GM19328 (cell line): ENCODE results near the gene PPIA.
"Not testable (repeated sequence)": the region's sequence is repeated elsewhere in the genome, so short reads cannot be mapped to it uniquely, and the experiment has no call there.

ENCODE experiments used
- ATAC-seq: cut with Tn5 transposase; IDR thresholded peaks from one replicate; pipeline ENCODE4 v1.9.1; 2021; ENCODE audit warnings: mild to moderate bottlenecking, moderate library complexity; ENCODE audit not compliant: unreplicated experiment

The PPIA gene

GRCh38 chr7:44762726-44763522, 33.6 kb upstream of the PPIA start:
- ATAC-seq, result no peak

DNA sequence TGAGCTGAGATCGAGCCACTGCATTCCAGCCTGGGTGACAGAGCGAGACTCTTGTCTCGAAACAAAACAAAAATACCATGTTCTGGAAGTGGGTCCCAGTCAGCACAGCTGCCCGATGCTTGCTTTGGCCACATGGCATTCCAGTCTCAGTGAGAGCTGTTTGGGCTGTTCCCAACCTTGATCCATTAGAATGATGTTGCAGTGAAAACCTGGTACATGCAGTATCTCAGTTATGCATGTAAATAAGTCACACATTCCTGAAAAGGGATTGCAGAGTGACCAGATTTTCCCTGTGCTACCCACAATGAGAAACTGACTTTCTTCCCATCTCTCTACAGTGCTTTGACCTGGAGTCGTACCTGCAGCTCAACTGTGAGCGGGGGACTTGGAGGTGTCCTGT, 32.4 kb upstream of the PPIA start:
- no peak for ATAC-seq

DNA sequence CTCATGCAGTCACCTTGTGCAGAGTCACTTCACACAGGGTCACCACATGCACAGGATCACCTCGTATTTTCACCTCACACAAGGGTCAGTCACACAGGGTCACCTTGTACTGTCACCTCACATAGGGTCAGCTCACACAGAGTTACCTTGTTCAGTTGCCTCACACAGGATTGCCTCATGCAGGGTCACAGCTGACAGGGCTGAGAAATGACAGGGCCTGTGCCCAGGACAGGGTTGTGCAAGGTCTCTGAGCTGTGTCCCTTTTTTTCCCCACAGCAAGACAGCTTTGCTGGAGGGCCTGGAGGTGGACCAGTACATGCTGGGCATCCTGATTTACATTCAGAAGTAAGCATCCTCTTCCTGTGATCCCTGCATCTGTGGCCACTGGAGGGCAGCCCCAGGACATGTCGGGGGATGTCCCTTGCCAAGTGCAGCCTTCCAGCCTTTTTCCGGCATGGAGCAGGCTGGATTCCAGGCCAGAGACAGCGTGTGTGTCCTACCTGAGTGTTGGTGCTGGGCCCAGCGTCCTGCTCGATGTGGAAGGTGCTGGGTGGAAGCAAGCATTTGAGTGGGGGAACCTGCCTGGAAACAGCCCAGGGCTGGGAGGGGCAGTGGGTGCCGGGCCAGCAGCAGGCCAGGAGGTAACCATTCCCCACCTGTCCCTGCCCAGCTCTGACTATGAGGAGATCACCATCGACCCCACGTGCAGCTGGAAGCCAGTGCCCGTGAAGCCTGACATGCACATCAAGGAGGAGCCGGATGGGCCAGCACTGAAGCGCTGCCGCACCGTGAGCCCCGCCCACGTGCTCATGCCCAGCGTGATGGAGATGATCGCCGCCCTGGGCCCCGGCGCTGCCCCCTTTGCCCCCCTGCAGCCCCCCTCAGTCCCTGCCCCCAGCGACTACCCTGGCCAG, 31.6 kb upstream of the PPIA start:
- no peak for ATAC-seq

GRCh38 chr7:44765579-44766415, 30.7 kb upstream of the PPIA start:
- no peak for ATAC-seq

DNA sequence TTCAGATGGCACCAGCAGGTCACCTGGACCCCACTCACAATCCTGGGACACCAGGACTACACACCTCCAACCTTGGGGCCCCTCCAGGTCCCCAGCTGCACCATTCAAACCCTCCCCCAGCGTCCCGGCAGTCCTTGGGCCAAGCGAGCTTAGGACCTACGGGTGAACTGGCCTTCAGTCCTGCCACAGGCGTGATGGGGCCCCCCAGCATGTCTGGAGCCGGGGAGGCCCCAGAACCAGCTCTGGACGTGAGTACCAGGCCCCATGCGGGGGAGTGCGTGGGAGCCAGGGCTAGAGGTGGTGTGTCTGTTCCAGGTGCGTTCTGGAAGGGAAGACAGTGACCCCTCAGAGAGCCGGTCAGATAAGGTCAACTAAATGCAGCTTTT, 30.1 kb upstream of the PPIA start:
- ATAC-seq, result no peak

GRCh38 chr7:44767134-44767911, 29.2 kb upstream of the PPIA start:
- no peak for ATAC-seq

DNA sequence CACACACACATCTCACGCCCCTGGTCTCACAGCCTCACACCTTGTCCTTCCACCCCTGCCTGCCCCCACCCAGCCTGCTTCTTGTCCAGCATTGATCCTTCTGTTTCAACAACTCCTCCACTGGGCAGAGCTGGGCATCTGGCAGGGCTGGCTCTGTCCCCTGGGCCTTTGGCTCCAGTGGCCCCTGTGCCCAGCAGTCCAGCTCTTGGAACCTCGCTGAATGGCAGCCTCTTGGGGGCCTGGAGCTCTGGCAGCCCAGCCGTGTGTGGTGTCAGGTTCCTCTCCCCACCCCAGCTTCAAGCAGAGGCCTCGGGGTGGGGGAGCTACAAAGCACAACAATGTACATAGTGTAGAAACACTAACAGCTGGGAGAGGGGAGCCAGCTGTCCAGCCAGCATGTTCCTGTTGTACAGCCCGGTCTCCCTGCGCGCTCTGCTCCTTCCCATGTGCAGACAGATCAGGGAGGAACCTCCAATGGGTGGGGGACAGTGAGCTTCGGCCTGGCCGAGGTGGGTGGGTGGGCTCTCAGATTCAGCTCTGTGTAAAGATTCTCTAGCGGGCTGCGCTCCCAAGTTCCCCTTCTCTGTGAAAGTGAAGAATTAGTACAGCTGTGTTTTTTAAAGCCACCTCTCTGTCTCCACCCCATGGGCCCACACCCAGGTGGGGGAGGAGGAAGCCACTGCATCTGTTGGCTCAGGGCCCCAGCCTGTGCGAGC, 28.4 kb upstream of the PPIA start:
- no peak for ATAC-seq

- no peak for ATAC-seq
Measured at GRCh38 chr7:44768628-44769371, 27.7 kb upstream of the PPIA start.

DNA sequence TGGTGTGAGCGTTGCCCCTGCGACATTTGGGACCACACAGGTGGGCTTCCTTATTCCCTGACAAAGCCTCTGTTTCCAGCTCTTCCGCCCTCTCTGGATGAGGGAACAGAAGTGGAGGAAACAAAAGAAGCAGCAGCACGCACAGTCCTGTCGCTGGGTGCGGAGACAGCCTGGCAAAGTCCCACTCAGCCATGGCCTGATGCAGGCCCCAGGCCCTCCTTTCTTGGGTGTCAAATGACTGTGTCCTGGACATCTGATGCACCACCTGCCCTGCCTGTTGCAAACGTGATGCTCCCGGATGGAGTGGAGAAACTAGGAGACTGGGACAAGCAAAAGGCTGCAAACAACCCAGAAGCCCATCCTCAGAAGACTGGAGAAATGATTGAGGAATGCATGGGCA, 27.1 kb upstream of the PPIA start:
- ATAC-seq, result no peak

DNA sequence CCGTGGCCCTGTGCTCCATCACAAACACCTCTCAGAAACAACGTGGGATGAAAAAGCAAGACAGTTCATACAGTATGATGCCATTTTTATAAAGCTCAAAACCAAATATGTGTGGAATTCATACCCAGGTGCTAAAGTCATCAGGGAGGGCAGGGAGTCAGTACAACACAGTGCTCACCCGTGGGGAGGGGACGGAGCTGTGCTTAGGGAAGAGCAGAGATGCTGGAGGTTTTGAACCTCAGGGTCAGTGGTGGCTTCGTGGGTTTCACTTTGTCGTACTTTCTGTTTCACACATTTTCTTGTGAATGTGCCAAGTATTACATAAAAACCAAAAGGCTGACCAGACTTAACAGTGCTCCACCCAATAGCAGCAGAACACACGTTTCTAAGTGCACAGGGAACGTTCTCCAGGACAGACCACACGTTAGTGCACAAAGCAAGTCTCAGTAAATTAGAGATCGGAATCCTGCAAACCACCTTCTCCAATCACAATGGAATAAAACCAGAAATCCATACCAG, 26.6 kb upstream of the PPIA start:
- ATAC-seq, result peak; percentile 77

- ATAC-seq, result no peak
Measured at GRCh38 chr7:44771358-44771757, 25.1 kb upstream of the PPIA start.

GRCh38 chr7:44772440-44772839, 24.0 kb upstream of the PPIA start:
- ATAC-seq, result no peak

DNA sequence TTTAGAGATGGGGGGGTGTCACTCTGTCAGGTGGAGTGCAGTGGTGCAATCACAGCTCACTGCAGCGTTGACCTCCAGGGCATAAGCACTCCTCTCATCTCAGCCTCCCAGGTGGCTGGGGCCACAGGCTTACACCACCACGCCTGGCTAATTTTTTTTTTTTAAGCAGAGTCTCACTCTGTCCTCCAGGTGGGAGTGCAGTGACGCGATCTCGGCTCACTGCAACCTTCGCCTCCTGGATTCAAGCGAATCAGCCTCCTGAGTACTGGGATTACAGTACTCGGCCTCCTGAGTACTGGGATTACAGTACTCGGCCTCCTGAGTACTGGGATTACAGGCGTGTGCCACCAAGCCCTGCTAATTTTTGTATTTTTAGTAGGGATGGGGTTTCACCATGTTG, 23.6 kb upstream of the PPIA start:
- no peak for ATAC-seq

GRCh38 chr7:44774486-44774885, 22.0 kb upstream of the PPIA start:
- not testable (repeated sequence) for ATAC-seq

GRCh38 chr7:44775383-44776107, 20.9 kb upstream of the PPIA start:
- no peak for ATAC-seq

GRCh38 chr7:44776211-44776610, 20.3 kb upstream of the PPIA start:
- ATAC-seq, result no peak

GRCh38 chr7:44782460-44782859, 14.0 kb upstream of the PPIA start:
- no peak for ATAC-seq

DNA sequence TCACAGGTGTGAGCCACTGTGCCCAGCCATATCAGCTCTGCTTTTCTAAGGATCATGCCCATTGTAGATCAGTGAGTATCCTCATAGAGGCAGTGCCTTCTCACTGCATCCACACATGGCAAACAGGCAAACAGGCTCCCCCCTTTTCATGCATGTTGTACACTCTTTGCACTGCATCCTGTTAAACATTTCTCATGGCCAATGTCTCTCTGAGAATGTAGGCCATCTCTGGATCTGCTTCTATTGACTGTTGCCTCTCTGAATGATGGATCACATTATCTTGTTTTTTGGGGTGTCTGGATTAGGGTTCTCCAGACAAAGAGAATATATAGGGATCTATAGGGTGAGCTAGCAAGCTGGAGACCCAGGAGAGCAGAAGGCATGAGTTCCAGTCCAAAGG, 13.1 kb upstream of the PPIA start:
- no peak for ATAC-seq
